ENCODE measurements around the gene TOLLIP. TPM values are rescaled to one million over a fixed set of nuclear protein-coding genes. Genes with fewer than 3 reads are reported as not detected.
A peak's percentile ranks its signal among the peaks of the same experiment; 100 is the strongest.
"Not testable (repeated sequence)": the region's sequence is repeated elsewhere in the genome, so short reads cannot be mapped to it uniquely, and the experiment has no call there.

Gene TOLLIP
- 67.5 TPM for total RNA-seq (ENCODE audit: unreplicated experiment)
- long read RNA-seq, transcript TOLLIP-202 (6 exons, 3,617 nt), result major isoform, 65 of 80 reads
- long read RNA-seq, transcript TOLLIP-211 (5 exons, 684 nt), result minor isoform, 8 of 80 reads
- long read RNA-seq, partial matches to known transcripts, result 1 of 80 reads
- long read RNA-seq, other reads (novel, unspliced or antisense), result 5 of 80 reads

GRCh38 chr11:1309498-1310317 is at the start of gene TOLLIP:
TOLLIP (minus strand) TSS chr11:1309632; CDS start chr11:1309498, 134 bp downstream.
- H3K27ac Mint-ChIP-seq (ENCODE audit: unreplicated experiment), result peak within 1 kb of the TSS; percentile 79
- peak; percentile 99 for DNase-seq
- no peak for TF ChIP-seq CTCF (IDR thresholded peaks at IDR 0.05; ENCODE audit: partially characterized antibody, unreplicated experiment)
- H3K4me3 Mint-ChIP-seq (ENCODE audit: unreplicated experiment), result peak within 1 kb of the TSS; percentile 89
- peaks cover 3% of the 10 kb centered on the region for H3K27me3 Mint-ChIP-seq (ENCODE audit: unreplicated experiment)
- H3K36me3 Mint-ChIP-seq (ENCODE audit: unreplicated experiment), result peaks cover 12% of the 10 kb centered on the region
- H3K4me1 Mint-ChIP-seq (ENCODE audit: low read depth, unreplicated experiment), result peaks cover 11% of the 10 kb centered on the region
- peaks cover 16% of the 10 kb centered on the region for H3K9me3 Mint-ChIP-seq (ENCODE audit: unreplicated experiment)

GRCh38 chr11:1358931-1359330 is 49.5 kb upstream of the TOLLIP start:
- H3K36me3 Mint-ChIP-seq (ENCODE audit: unreplicated experiment); H3K4me3 Mint-ChIP-seq (ENCODE audit: unreplicated experiment); H3K4me1 Mint-ChIP-seq (ENCODE audit: low read depth, unreplicated experiment); H3K9me3 Mint-ChIP-seq (ENCODE audit: unreplicated experiment); H3K27ac Mint-ChIP-seq (ENCODE audit: unreplicated experiment); DNase-seq: not testable (repeated sequence)
- peaks cover 13% of the 10 kb centered on the region for H3K27me3 Mint-ChIP-seq (ENCODE audit: unreplicated experiment)

- no peaks in the 10 kb centered on the region for H3K36me3 Mint-ChIP-seq (ENCODE audit: unreplicated experiment)
- peaks cover 5% of the 10 kb centered on the region for H3K9me3 Mint-ChIP-seq (ENCODE audit: unreplicated experiment)
- no peak for DNase-seq
- peaks cover 14% of the 10 kb centered on the region for H3K27me3 Mint-ChIP-seq (ENCODE audit: unreplicated experiment)
- no peaks in the 10 kb centered on the region for H3K4me1 Mint-ChIP-seq (ENCODE audit: low read depth, unreplicated experiment)
- TF ChIP-seq CTCF (IDR thresholded peaks at IDR 0.05; ENCODE audit: partially characterized antibody, unreplicated experiment), result no peak
- H3K27ac Mint-ChIP-seq (ENCODE audit: unreplicated experiment), result no peak overlapping the region
- no peak overlapping the region for H3K4me3 Mint-ChIP-seq (ENCODE audit: unreplicated experiment)
These were observed 48.9 kb upstream of the TOLLIP start for GRCh38 chr11:1358286-1358685.

GRCh38 chr11:1356478-1356960 is 47.1 kb upstream of the TOLLIP start:
- no peaks in the 10 kb centered on the region for H3K36me3 Mint-ChIP-seq (ENCODE audit: unreplicated experiment)
- peaks cover under 1% of the 10 kb centered on the region for H3K4me1 Mint-ChIP-seq (ENCODE audit: low read depth, unreplicated experiment)
- no peak overlapping the region for H3K4me3 Mint-ChIP-seq (ENCODE audit: unreplicated experiment)
- no peak overlapping the region for H3K27ac Mint-ChIP-seq (ENCODE audit: unreplicated experiment)
- peaks cover 17% of the 10 kb centered on the region for H3K27me3 Mint-ChIP-seq (ENCODE audit: unreplicated experiment)
- H3K9me3 Mint-ChIP-seq (ENCODE audit: unreplicated experiment), result peaks cover 6% of the 10 kb centered on the region
- no peak for DNase-seq
- TF ChIP-seq CTCF (IDR thresholded peaks at IDR 0.05; ENCODE audit: partially characterized antibody, unreplicated experiment), result no peak

GRCh38 chr11:1356007-1356435 is 46.6 kb upstream of the TOLLIP start:
- no peaks in the 10 kb centered on the region for H3K36me3 Mint-ChIP-seq (ENCODE audit: unreplicated experiment)
- H3K4me1 Mint-ChIP-seq (ENCODE audit: low read depth, unreplicated experiment), result peaks cover 2% of the 10 kb centered on the region
- H3K27ac Mint-ChIP-seq (ENCODE audit: unreplicated experiment), result no peak overlapping the region
- TF ChIP-seq CTCF (IDR thresholded peaks at IDR 0.05; ENCODE audit: partially characterized antibody, unreplicated experiment), result no peak
- peaks cover 18% of the 10 kb centered on the region for H3K27me3 Mint-ChIP-seq (ENCODE audit: unreplicated experiment)
- H3K4me3 Mint-ChIP-seq (ENCODE audit: unreplicated experiment), result no peak overlapping the region
- H3K9me3 Mint-ChIP-seq (ENCODE audit: unreplicated experiment), result peaks cover 6% of the 10 kb centered on the region
- no peak for DNase-seq
